K562 (cell line): ENCODE data around the gene RAP1A. TPM values are rescaled to one million over a fixed set of nuclear protein-coding genes. Genes with fewer than 3 reads are reported as not detected.

Experiments
- ARID3A ChIP-seq: IDR thresholded peaks from 2 replicates; pipeline ENCODE4 v1.6.1; 2012; ENCODE audit warnings: low read depth, low read length, improper control_type of control experiment, borderline replicate concordance
- CEBPB ChIP-seq: fragments of 450-650 bp; IDR thresholded peaks from 2 replicates; pipeline ENCODE4 v1.6.1; 2016; ENCODE audit warnings: missing genetic modification characterization, missing compliant biosample characterization
- DPF2 ChIP-seq: fragments of 450-650 bp; IDR thresholded peaks from 2 replicates; pipeline ENCODE4 v1.6.1; 2016
- E2F3 ChIP-seq: fragments of 250-450 bp; sonication (Bioruptor Pico); IDR thresholded peaks from 2 replicates; pipeline ENCODE4 v1.4.0; 2020; ENCODE audit warnings: mild to moderate bottlenecking
- ELF4 ChIP-seq: fragments of 450-650 bp; formaldehyde crosslinking; IDR thresholded peaks from 2 replicates; pipeline ENCODE4 v1.4.0; 2022; ENCODE audit warnings: missing genetic modification characterization
- ETV5 ChIP-seq: sonication (generic); formaldehyde crosslinking; IDR thresholded peaks from 2 replicates; pipeline ENCODE4 v1.4.0; 2020; ENCODE audit warnings: low read depth, mild to moderate bottlenecking, missing genetic modification reagents
- FOSL1 ChIP-seq: fragments of 200-800 bp; sonication (Bioruptor generic); conservative IDR thresholded peaks from 2 replicates; pipeline ENCODE4 v1.6.1; 2016; ENCODE audit warnings: missing genetic modification characterization, missing compliant biosample characterization
- FOXP1 ChIP-seq: sonication (generic); formaldehyde crosslinking; IDR thresholded peaks from 2 replicates; pipeline ENCODE4 v1.8.0; 2022; ENCODE audit warnings: mild to moderate bottlenecking, missing genetic modification reagents
- KLF1 ChIP-seq: fragments of 450-650 bp; IDR thresholded peaks from 2 replicates; pipeline ENCODE4 v1.6.1; 2016; ENCODE audit warnings: missing genetic modification characterization, missing compliant biosample characterization
- KLF13 ChIP-seq: fragments of 450-650 bp; IDR thresholded peaks from 2 replicates; pipeline ENCODE4 v1.6.1; 2016; ENCODE audit warnings: missing genetic modification characterization, low read depth, mild to moderate bottlenecking, missing compliant biosample characterization, moderate library complexity, borderline replicate concordance
- NFXL1 ChIP-seq: fragments of 450-650 bp; formaldehyde crosslinking; IDR thresholded peaks from 2 replicates; pipeline ENCODE4 v1.4.0; 2021; ENCODE audit warnings: mild to moderate bottlenecking
- POU5F1 ChIP-seq: fragments of 150-350 bp; IDR thresholded peaks from 2 replicates; pipeline ENCODE4 v1.6.1; 2014; ENCODE audit warnings: borderline replicate concordance, low read length, low read depth, mild to moderate bottlenecking; ENCODE audit not compliant: partially characterized antibody
- SMARCA4 ChIP-seq: fragments of 450-650 bp; IDR thresholded peaks from 2 replicates; pipeline ENCODE4 v1.6.1; 2016
- SRSF3 ChIP-seq: fragments of 200-400 bp; formaldehyde crosslinking; IDR thresholded peaks from 2 replicates; pipeline ENCODE4 v1.6.1; 2016; ENCODE audit warnings: mild to moderate bottlenecking, low read length, moderate library complexity; ENCODE audit not compliant: insufficient read depth
- TBL1XR1 ChIP-seq, 2 experiments: IDR thresholded peaks; 2 replicates each; pipeline ENCODE4 v1.6.1; 2012; ENCODE audit warnings: improper control_type of control experiment in 2 of 2, low read length in 2 of 2, mild to moderate bottlenecking in 1 of 2
- TGIF2 ChIP-seq: sonication (generic); formaldehyde crosslinking; IDR thresholded peaks from 2 replicates; pipeline ENCODE4 v1.8.1; 2022; ENCODE audit warnings: mild to moderate bottlenecking, missing genetic modification reagents, moderate library complexity
- ZKSCAN3 ChIP-seq: fragments of 250-450 bp; sonication (Bioruptor Pico); IDR thresholded peaks from 2 replicates; pipeline ENCODE4 v1.4.0; 2020
- ZNF133 ChIP-seq: fragments of 250-450 bp; sonication (Bioruptor Pico); IDR thresholded peaks from 2 replicates; pipeline ENCODE4 v1.4.0; 2020; ENCODE audit warnings: mild to moderate bottlenecking
- ZNF384 ChIP-seq: IDR thresholded peaks from 2 replicates; pipeline ENCODE4 v1.6.1; 2012; ENCODE audit warnings: low read depth, low read length, improper control_type of control experiment
- polyA plus RNA-seq, 8 experiments: library from polyadenylated mRNA; depleted of rRNA in 4 of 8; stranded (reverse) in 5 of 8; unstranded in 3 of 8; fragments of >200 nt; fragmentation: Nextera tagmentation in 2 of 8; fragmentation: Illumina TruSeq in 1 of 8; extraction: Ambion mirVana in 2 of 8; extraction: Trizol in 1 of 8; gene quantifications; 2 replicates each; pipeline versions ENCODE4 v1.2.1 to v1.2.3, GENCODE V29; 2011 to 2014; ENCODE audit warnings: inconsistent platforms in 1 of 8, missing spikeins in 1 of 8
- total RNA-seq, 7 experiments: library from RNA; depleted of rRNA in 6 of 7; stranded (reverse); fragments of >200 nt in 6 of 7; fragmentation: Illumina TruSeq in 2 of 7; extraction: Trizol in 2 of 7; gene quantifications; 2 replicates each; pipeline versions ENCODE4 v1.2.1 to v1.2.3, GENCODE V29; 2011 to 2021; ENCODE audit warnings: low replicate concordance in 1 of 7

Gene RAP1A
- total and polyA plus RNA-seq, 9 of the 15 experiments (the other 6 are each of a cell fraction or from before 2014, with no cell fraction given) = 13.4 to 86.2 (median 32.5) TPM

- TF ChIP-seq ARID3A = no peak
- TF ChIP-seq POU5F1 = no peak
- TF ChIP-seq ZNF384 = peak; percentile 97
- TF ChIP-seq ELF4 (CRISPR knock-in tag) = no peak
- TF ChIP-seq E2F3 (CRISPR knock-in tag) = no peak
- TF ChIP-seq KLF1 (tag) = no peak
- no peak for TF ChIP-seq ZNF133
- no peak for TF ChIP-seq SRSF3
- no peak for TF ChIP-seq ZKSCAN3 (CRISPR knock-in tag)
- TF ChIP-seq ETV5 (CRISPR knock-in tag) = 0 out of 2 replicates have a peak, but pooled peaks have one; percentile 54
- TF ChIP-seq TBL1XR1 (IDR thresholded peaks at IDR 0.05; ENCODE audit: low read length in 2 of 2) = 0 out of 4 replicates have a peak, but pooled peaks of 1 of the 2 experiments have one; percentile 46
- TF ChIP-seq CEBPB (tag) = no peak
- TF ChIP-seq DPF2 = peak; percentile 95
- peak; percentile 82 for TF ChIP-seq FOSL1 (tag)
- no peak for TF ChIP-seq NFXL1
- no peak for TF ChIP-seq KLF13 (tag)
- TF ChIP-seq SMARCA4 = peak; percentile 93
- TF ChIP-seq FOXP1 = no peak
- no peak for TF ChIP-seq TGIF2 (CRISPR knock-in tag)
Observed at GRCh38 chr1:111599781-111600693, 19.6 kb upstream of the RAP1A start (continued).
